Measurements from ENCODE around the gene ZNF516.

The ZNF516 gene

DNA sequence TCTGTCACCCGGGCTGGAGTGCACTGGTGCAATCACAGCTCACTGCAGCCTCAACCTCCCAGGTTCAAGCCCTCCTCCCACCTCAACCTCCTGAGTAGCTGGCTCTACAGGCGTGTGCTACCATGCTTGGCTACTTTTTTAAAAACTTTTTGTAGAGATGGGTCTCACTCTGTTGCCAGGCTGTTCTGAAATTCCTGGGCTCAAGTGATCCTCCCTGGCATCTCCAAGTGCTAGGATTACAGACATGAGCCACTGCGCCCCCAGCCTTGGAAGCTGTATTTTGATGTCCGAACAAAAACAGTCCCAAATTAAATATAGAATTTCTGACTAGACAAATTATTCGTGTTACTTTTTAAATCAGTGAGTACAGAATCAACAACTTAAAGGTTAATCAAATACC, 97.4 kb downstream of the ZNF516 start:
- Histone ChIP-seq H3K4me1 (ENCODE audit: control insufficient read depth, insufficient read depth, low read length) (peaks cover 4% of the 10 kb centered on the region; the same call in 1 of the 2 replicates), H3K36me3 (ENCODE audit: control insufficient read depth in 2 of 2, insufficient read depth in 1 of 2, low read length in 2 of 2) (no peaks in the 10 kb centered on the region), H3K27ac (ENCODE audit: extremely low read depth, low read depth, low read length) (no peak overlapping the region), H3K9me3 (ENCODE audit: control insufficient read depth, insufficient read depth, low read depth, low read length) (no peaks in the 10 kb centered on the region), H3K4me3 (ENCODE audit: low read depth, low read length) (no peak overlapping the region)
- TF ChIP-seq ZNF501 (tag by site-specific recombination; IDR thresholded peaks at IDR 0.05) (no peak), MZF1 (tag by site-specific recombination; IDR thresholded peaks at IDR 0.05; ENCODE audit: borderline replicate concordance) (no peak), ZNF248 (tag by site-specific recombination; IDR thresholded peaks at IDR 0.05) (no peak), ZNF768 (tag by site-specific recombination; IDR thresholded peaks at IDR 0.05) (no peak), KLF16 (tag by site-specific recombination; IDR thresholded peaks at IDR 0.05) (no peak), ZNF221 (tag by site-specific recombination; IDR thresholded peaks at IDR 0.05; ENCODE audit: borderline replicate concordance) (no peak), ZNF660 (tag by site-specific recombination; IDR thresholded peaks at IDR 0.05) (no peak), ZNF624 (tag by site-specific recombination; IDR thresholded peaks at IDR 0.05) (no peak), ZNF184 (tag by site-specific recombination; IDR thresholded peaks at IDR 0.05) (no peak), ZNF623 (tag by site-specific recombination; IDR thresholded peaks at IDR 0.05) (no peak)
- TF ChIP-seq, protein P1, sequence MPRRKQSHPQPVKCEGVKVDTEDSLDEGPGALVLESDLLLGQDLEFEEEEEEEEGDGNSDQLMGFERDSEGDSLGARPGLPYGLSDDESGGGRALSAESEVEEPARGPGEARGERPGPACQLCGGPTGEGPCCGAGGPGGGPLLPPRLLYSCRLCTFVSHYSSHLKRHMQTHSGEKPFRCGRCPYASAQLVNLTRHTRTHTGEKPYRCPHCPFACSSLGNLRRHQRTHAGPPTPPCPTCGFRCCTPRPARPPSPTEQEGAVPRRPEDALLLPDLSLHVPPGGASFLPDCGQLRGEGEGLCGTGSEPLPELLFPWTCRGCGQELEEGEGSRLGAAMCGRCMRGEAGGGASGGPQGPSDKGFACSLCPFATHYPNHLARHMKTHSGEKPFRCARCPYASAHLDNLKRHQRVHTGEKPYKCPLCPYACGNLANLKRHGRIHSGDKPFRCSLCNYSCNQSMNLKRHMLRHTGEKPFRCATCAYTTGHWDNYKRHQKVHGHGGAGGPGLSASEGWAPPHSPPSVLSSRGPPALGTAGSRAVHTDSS (tag by site-specific recombination; IDR thresholded peaks at IDR 0.05), result no peak
- ChIA-PET CTCF (interaction anchor here (0.6 to 5.6 kb wide), 15 partner anchors 8 to 312 kb away, joined by 3 to 99 read pairs (median 13); no protein-coding TSS in a partner anchor), POLR2A (no interaction called here)

DNA sequence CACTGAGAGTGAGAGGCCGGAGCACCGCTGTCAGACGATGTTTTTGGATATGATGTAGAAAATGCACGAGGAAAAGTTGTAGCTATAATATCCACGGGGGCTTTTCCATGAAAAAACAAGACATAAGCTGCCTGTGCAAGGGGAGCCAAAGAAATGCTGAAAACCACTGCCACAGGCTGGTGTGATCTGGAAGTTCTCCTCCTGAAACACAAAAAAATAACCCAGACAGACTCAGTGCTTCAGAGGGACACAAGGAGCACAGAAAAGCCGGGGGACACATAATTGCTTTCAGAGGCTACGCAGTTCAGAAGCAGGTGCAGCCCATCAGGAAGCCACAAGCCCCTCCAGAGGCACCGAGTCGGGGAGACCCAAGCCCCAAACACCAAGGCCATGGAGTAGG, 98.2 kb downstream of the ZNF516 start:
- Histone ChIP-seq H3K36me3 (ENCODE audit: control insufficient read depth in 2 of 2, insufficient read depth in 1 of 2, low read length in 2 of 2) (no peaks in the 10 kb centered on the region), H3K4me3 (ENCODE audit: low read depth, low read length) (no peak overlapping the region), H3K27ac (ENCODE audit: extremely low read depth, low read depth, low read length) (no peak overlapping the region), H3K9me3 (ENCODE audit: control insufficient read depth, insufficient read depth, low read depth, low read length) (no peaks in the 10 kb centered on the region), H3K4me1 (ENCODE audit: control insufficient read depth, insufficient read depth, low read length) (peaks cover 4% of the 10 kb centered on the region; the same call in 1 of the 2 replicates)
- POLR2A ChIA-PET, result no interaction called here
- CTCF ChIA-PET, result interaction anchor here (0.7 to 5.6 kb wide), 4 partner anchors 261 to 313 kb away, joined by 4 to 99 read pairs (median 60); no protein-coding TSS in a partner anchor
- TF ChIP-seq ZNF792 (tag by site-specific recombination; IDR thresholded peaks at IDR 0.05), result no peak
- no peak for TF ChIP-seq BCL11B (tag by site-specific recombination; IDR thresholded peaks at IDR 0.05; ENCODE audit: low read depth)
- TF ChIP-seq ZNF311 (tag by site-specific recombination; IDR thresholded peaks at IDR 0.05; ENCODE audit: borderline replicate concordance), result no peak
- TF ChIP-seq TRIM28 (IDR thresholded peaks at IDR 0.05; ENCODE audit: borderline replicate concordance, low read length), result no peak
- TF ChIP-seq, protein P2, sequence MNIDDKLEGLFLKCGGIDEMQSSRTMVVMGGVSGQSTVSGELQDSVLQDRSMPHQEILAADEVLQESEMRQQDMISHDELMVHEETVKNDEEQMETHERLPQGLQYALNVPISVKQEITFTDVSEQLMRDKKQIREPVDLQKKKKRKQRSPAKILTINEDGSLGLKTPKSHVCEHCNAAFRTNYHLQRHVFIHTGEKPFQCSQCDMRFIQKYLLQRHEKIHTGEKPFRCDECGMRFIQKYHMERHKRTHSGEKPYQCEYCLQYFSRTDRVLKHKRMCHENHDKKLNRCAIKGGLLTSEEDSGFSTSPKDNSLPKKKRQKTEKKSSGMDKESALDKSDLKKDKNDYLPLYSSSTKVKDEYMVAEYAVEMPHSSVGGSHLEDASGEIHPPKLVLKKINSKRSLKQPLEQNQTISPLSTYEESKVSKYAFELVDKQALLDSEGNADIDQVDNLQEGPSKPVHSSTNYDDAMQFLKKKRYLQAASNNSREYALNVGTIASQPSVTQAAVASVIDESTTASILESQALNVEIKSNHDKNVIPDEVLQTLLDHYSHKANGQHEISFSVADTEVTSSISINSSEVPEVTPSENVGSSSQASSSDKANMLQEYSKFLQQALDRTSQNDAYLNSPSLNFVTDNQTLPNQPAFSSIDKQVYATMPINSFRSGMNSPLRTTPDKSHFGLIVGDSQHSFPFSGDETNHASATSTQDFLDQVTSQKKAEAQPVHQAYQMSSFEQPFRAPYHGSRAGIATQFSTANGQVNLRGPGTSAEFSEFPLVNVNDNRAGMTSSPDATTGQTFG (tag by site-specific recombination; IDR thresholded peaks at IDR 0.05; ENCODE audit: borderline replicate concordance), result no peak
- TF ChIP-seq, protein P3, sequence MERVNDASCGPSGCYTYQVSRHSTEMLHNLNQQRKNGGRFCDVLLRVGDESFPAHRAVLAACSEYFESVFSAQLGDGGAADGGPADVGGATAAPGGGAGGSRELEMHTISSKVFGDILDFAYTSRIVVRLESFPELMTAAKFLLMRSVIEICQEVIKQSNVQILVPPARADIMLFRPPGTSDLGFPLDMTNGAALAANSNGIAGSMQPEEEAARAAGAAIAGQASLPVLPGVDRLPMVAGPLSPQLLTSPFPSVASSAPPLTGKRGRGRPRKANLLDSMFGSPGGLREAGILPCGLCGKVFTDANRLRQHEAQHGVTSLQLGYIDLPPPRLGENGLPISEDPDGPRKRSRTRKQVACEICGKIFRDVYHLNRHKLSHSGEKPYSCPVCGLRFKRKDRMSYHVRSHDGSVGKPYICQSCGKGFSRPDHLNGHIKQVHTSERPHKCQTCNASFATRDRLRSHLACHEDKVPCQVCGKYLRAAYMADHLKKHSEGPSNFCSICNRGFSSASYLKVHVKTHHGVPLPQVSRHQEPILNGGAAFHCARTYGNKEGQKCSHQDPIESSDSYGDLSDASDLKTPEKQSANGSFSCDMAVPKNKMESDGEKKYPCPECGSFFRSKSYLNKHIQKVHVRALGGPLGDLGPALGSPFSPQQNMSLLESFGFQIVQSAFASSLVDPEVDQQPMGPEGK (tag by site-specific recombination; IDR thresholded peaks at IDR 0.05), result no peak
- TF ChIP-seq SP2 (tag by site-specific recombination; IDR thresholded peaks at IDR 0.05), result no peak
- TF ChIP-seq ZNF785 (tag by site-specific recombination; IDR thresholded peaks at IDR 0.05), result no peak
- no peak for TF ChIP-seq ZNF292 (tag by site-specific recombination; IDR thresholded peaks at IDR 0.05; ENCODE audit: borderline replicate concordance, low read depth)
- TF ChIP-seq ZNF555 (tag by site-specific recombination; conservative IDR thresholded peaks at IDR 0.05), result no peak
- no peak for TF ChIP-seq ZNF654 (tag by site-specific recombination; IDR thresholded peaks at IDR 0.05; ENCODE audit: low read depth)
- TF ChIP-seq, protein P4, sequence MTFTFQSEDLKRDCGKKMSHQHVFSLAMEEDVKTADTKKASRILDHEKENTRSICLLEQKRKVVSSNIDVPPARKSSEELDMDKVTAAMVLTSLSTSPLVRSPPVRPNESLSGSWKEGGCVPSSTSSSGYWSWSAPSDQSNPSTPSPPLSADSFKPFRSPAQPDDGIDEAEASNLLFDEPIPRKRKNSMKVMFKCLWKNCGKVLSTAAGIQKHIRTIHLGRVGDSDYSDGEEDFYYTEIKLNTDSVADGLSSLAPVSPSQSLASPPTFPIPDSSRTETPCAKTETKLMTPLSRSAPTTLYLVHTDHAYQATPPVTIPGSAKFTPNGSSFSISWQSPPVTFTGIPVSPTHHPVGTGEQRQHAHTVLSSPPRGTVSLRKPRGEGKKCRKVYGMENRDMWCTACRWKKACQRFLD (tag by site-specific recombination; IDR thresholded peaks at IDR 0.05), result no peak
- TF ChIP-seq MZF1 (tag by site-specific recombination; IDR thresholded peaks at IDR 0.05; ENCODE audit: borderline replicate concordance), result no peak
- no peak for TF ChIP-seq MYNN (tag by site-specific recombination; IDR thresholded peaks at IDR 0.05; ENCODE audit: borderline replicate concordance)
- TF ChIP-seq, protein P5, sequence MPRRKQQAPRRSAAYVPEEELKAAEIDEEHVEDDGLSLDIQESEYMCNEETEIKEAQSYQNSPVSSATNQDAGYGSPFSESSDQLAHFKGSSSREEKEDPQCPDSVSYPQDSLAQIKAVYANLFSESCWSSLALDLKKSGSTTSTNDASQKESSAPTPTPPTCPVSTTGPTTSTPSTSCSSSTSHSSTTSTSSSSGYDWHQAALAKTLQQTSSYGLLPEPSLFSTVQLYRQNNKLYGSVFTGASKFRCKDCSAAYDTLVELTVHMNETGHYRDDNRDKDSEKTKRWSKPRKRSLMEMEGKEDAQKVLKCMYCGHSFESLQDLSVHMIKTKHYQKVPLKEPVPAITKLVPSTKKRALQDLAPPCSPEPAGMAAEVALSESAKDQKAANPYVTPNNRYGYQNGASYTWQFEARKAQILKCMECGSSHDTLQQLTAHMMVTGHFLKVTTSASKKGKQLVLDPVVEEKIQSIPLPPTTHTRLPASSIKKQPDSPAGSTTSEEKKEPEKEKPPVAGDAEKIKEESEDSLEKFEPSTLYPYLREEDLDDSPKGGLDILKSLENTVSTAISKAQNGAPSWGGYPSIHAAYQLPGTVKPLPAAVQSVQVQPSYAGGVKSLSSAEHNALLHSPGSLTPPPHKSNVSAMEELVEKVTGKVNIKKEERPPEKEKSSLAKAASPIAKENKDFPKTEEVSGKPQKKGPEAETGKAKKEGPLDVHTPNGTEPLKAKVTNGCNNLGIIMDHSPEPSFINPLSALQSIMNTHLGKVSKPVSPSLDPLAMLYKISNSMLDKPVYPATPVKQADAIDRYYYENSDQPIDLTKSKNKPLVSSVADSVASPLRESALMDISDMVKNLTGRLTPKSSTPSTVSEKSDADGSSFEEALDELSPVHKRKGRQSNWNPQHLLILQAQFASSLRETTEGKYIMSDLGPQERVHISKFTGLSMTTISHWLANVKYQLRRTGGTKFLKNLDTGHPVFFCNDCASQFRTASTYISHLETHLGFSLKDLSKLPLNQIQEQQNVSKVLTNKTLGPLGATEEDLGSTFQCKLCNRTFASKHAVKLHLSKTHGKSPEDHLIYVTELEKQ (tag by site-specific recombination; IDR thresholded peaks at IDR 0.05; ENCODE audit: borderline replicate concordance), result no peak

Measured in HEK293 (cell line).